HL-60/S4 treated with phorbol 12-myristate 13-acetate at 8.2 ng/mL for 4 days and 3 days (cell line): ENCODE results near the gene TMEM271.

Experiments
- in situ Hi-C: fragments of 300-500 bp; cut with MboI; formaldehyde crosslinking; loops from 2 replicates; pipeline ENCODE4 v1.15.0; 2022; ENCODE audit warnings: low sequenced_read_pairs

Gene TMEM271, protein sequence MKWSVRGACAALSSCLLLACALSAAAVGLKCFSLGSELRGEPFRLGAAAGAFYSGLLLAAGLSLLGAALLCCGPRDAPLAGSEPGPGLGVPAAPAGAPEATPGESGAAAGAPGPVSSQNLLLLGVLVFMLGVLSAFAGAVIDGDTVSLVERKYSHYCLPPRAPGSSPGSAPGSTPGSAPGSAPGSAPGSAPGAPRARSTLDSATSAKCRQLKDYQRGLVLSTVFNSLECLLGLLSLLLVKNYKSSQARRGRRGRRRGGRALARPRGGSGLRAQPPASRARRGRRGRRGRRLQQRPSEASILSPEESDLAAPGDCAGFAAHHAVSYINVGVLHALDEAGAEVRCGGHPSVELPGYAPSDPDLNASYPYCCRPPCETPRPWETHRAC

DNA sequence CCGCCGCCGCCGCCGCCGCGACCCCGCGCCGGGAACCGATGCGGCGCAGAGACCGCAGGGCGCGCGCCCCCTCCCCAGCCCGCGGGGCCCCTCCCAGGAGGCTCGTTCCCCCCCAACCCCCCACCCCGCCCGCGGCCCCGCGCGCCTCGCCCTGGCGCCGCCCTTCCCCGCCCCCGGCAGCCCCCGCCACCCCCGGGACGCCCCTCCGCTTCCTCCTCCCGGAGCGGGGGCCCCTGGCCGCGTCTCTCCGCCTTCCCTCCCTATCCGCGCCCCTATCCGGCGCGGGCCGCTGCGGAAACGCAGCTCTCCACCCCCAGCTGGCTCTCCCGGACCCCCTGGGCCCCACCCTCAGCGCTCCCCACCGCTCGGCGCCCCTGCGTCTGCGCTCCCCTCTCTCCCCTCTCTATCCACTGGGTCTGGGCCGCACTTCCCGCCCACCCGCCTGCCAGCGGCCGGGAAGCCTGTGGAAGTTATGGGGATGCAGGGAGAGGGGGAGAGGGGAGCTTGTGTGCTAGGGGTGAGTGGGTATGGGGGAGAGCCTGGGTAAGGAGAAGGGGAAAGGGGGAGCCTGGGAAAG lies at the start of gene TMEM271:
TSS of gene TMEM271 (minus strand) at position 51 of the 577 bp plus-strand sequence. CDS start 233 bp downstream, outside the sequence.
- in situ Hi-C loops: no loop called here

GRCh38 chr4:625631-626161 lies 49.6 kb upstream of the TMEM271 start:
- in situ Hi-C loops: no loop called here

DNA sequence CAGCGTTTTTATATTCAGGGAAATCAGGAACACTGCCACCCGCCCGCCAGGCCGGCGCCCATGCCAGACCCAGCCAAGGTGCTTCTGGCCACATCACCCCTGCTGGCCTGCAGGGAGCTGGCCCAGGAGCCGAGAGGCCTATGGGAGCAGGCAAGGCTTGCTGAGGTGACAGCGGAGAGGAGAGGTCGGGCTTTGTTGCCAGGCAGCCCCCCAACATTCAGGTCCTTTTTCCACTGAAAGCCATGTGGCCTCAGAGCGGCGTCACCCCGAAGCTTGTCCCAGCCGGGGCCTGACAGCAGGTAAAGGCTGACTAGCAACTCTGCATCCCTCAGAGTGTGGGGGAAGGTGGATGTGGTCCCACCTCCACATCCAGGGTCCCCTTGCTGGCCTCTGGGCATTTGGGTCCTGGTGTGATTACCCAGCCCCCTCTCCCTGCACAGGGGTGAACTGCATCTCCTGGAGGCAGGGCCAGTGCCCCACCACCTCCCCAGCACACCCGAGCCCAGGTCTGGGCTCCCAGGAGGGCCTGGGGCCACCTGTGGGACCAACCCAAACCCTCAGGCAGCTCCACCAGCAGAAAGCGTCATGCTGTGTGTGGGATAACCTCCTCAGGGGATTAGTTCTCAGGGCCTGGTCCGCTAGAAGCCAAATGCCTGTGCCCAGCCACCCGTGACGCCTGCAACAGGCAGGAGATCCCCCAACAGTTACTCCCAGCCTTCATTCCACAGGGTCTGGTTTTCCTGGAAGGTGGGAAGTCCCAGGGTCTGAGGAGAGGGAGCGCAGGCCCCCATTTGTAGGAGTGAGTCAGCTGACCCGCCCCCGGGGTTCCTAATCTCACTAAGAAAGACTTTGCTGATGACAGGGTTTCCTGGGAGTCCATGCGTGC lies 48.9 kb upstream of the TMEM271 start, which contains the start of gene PDE6B:
TSS of gene PDE6B (plus strand) at position 869 of the 886 bp plus-strand sequence. CDS start 54 bp downstream, outside the sequence.
- in situ Hi-C loops: no loop called here

DNA sequence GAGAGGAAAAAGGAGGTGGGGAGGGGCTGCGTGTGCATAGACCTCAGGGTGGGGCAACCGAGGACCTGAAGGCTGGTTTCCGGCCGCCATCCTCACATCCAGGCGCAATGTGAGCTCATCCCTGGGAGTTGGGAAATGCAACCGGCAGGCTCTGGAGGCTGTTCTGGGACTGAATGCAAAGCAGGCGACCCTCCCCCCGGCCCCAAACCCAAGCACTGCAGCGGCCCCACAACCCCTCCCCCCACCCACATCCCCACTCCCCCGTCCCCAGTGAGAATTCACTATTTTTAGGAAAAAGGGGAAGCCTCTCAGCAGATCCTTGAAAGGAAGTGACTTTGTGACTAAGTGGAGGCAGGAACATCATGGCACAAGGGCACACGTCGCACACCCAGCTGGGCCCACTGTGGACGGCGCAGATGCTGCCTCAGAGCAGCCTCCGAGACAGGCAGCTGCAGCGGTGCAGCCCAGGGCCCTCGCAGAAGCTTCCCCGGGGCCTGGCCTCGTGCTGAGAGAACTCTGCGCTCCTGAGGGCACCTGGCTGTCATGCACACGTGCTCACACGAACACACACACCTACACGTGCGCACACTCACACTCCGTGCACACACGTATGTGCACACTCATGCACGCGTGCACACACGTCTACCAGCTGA lies 47.9 kb upstream of the TMEM271 start:
- in situ Hi-C loops: no loop called here

GRCh38 chr4:622996-623913 lies 47.2 kb upstream of the TMEM271 start:
- in situ Hi-C loops: no loop called here

DNA sequence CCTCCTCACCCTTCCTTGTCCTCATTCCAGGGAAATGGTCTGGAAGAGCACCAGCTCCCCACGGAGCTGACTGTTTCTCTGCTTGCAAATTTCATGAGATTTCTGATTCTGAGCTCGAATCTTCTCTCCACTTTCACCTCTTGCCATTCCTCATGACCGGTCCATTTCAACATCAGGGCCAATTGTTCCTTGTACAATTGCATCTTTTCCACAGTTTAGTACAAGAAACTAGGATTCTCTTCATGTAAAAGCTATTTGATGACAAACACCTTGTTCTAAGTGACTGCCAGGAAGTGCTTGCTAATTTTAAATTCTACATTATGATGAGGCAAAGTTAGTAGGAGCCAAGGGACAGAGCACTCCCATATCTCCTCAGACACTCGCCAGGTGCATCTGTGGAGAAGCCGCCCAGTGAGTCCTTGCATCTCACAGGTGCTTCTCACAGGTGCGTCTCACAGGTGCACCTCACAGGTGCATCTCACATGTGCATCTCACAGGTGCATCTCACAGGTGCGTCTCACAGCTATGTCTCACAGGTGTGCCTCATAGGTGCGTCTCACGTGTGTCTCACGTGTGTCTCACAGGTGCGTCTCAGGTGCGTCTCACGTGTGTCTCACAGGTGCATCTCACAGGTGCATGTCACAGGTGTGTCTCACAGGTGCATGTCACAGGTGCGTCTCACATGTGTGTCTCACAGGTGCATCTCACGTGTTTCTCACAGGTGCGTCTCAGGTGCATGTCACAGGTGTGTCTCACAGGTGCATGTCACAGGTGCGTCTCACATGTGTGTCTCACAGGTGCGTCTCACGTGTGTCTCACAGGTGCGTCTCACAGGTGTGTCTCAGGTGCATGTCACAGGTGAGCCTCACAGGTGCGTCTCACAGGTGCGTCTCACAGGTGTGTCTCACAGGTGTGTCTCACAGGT lies 46.2 kb upstream of the TMEM271 start:
- in situ Hi-C loops: no loop called here

- in situ Hi-C loops: no loop called here
Observed at GRCh38 chr4:621296-622070, 45.4 kb upstream of the TMEM271 start.

GRCh38 chr4:620851-621261 lies 44.8 kb upstream of the TMEM271 start:
- in situ Hi-C loops: no loop called here

DNA sequence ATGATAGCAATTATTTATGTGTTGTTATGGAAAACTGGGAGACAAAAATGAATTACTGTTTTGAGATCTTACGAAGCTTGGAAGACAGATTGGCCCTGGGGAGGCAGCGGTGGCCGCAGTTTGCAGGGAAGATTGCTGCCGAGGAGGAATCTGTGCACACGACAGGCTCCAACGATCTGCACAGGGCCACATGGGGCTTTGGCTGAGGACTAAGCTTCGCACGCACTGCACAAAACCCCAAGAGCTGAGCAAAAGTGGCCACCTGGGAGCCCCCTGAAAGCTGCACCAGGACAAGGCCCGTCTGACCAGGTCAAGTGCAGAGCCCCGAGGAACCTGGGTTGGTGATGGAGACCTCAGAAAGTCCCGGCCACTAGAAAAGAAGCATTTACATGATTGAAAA lies 44.1 kb upstream of the TMEM271 start:
- in situ Hi-C loops: no loop called here

- in situ Hi-C loops: no loop called here
Observed at GRCh38 chr4:617644-618641, 41.8 kb upstream of the TMEM271 start.

DNA sequence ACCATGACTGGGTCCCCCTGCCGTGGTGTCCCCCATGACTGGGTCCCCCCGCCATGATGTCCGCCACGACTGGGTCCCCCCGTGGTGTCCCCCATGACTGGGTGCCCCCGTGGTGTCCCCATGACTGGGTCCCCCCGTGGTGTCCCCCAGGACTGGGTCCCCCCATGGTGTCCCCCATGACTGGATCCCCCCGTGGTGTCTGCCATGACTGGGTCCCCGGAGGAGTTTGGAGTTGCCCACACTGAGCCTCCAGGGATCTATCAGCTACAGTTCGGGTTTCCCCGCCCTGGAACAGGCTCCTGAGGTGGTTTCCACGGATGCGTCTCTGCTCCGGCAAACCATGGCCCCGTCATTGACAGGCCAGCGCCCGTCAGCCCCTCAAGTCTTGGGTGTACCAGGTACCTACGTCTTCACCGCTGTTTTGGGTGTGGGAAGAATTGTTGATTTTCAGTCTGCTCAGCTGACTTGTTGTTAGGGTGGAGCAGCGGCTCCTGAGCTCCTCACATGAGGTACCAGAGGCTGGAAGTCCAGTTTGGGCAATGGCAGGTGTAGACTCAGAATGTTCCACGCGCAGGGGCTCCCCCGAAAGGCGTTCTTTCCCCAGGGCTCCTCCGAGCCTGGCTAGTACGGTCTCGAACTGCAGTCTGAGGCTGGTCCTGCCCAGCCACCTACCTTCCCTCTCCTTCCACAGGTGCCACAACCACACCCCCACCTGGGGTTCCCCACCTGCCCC lies 41.0 kb upstream of the TMEM271 start:
- in situ Hi-C loops: no loop called here

DNA sequence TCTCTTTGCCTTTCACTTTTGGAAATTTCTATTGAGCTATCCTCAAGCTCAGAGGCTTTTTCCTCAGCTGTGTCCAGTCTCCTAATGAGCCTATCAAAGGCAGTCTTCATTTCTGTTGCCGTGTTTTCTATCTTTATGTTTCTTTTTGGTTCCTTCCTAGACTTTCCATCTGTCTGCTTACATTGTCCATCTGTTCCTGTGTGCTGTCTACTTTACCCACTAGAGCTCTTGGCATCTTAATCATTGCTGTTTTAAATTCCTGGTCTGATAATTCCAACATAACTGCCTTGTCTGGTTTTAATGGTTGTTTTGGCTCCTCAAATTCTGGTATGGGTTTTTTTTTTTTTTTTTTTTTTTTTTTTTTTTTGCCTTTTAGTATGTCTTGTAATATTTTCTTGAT lies 40.0 kb upstream of the TMEM271 start:
- in situ Hi-C loops: no loop called here

GRCh38 chr4:613126-613525 lies 37.0 kb upstream of the TMEM271 start:
- in situ Hi-C loops: no loop called here

DNA sequence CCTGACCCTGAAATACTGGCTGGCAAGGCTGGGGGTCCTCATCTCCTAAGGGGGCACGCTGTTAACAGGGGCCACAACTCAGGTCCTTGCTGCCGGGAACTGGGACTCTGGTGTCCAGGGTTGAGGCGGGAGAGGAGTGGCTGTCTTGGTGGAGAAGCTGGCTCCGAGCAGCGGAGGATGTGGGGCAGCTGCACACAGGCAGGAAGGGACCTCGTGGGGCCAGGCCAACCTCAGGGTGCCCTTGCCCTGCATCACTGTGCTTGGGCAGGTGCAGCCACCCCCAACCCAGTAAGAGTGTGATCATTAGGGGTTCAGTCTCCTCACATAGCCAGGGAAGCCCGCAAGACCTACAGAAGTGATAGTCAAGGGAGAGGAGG lies 36.6 kb upstream of the TMEM271 start:
- in situ Hi-C loops: no loop called here

- in situ Hi-C loops: no loop called here
Observed at GRCh38 chr4:612052-612748, 36.1 kb upstream of the TMEM271 start.
